ENCODE data around the gene SMAD4.
"Not testable (repeated sequence)": the region's sequence is repeated elsewhere in the genome, so short reads cannot be mapped to it uniquely, and the experiment has no call there.

Gene SMAD4

DNA sequence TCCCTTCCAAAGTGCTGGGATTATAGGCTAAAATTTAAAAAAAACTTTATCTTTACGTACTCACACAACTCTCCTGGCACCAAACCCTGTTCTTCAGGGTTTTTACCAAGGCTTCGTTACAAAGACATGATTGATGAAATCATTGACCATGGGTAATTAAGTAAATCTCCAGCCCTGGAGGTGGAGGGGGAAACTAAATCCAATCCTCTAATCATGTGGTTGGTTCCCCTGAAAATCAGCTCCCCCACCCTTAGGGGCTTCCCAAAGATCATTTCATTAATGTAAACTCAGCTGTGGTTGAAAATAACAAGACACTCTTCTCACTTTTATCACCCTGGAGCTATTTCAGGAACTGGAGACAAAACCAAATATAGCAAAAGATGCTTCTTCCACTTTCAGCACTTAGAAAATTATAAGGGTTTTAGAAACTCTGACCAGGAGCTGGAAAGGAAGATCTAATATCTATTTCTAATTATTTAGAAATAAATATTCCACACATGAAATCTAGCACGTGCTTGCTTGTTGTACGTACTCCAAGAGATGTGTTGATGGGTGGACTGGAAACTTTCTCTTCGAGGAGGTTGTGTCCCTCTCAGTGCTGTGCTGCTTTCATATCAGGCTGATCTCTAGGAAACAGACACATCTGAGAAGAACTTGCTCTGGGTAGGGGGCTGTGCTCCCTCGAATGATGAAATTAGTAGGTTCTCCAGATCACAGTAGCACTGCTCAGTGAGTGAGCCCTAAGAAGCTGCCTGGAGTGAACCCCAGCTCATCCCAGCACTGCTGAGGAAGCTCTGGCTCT lies 67.2 kb downstream of the SMAD4 start:
- Mint-ChIP-seq H3K36me3 (peaks cover 4% of the 10 kb centered on the region), H3K4me1 (no peaks in the 10 kb centered on the region), H3K9me3 (no peaks in the 10 kb centered on the region), H3K4me3 (no peak overlapping the region), H3K27ac (no peak overlapping the region), H3K27me3 (no peaks in the 10 kb centered on the region)
- DNase-seq (ENCODE audit: low spot score in 2 of 2) (no peak), ATAC-seq (ENCODE audit: low read depth) (no peak)

DNA sequence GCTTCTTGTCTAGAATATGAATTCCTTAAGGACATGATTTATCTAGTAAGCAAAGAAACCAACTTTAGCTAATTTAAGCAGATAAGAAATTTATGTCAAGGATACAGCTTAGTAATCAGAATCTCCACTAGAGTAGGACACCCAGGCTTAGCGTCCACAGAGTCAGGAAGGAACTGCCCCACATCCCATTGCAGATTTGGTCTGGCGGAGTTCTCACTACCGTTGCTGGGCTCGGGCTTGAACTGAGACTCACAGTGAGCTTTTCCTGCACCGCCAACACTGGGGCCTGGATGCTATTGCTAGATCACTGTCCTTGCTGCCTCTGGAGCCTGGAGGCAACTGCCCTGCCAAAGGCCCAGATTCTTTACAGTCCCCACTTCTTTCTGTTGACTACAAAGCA lies 68.1 kb downstream of the SMAD4 start:
- H3K4me1 Mint-ChIP-seq = no peaks in the 10 kb centered on the region
- H3K36me3 Mint-ChIP-seq = peaks cover 5% of the 10 kb centered on the region
- no peaks in the 10 kb centered on the region for H3K9me3 Mint-ChIP-seq
- no peak overlapping the region for H3K4me3 Mint-ChIP-seq
- ATAC-seq (ENCODE audit: low read depth) (no peak), DNase-seq (ENCODE audit: low spot score in 2 of 2) (no peak)
- no peak overlapping the region for H3K27ac Mint-ChIP-seq
- H3K27me3 Mint-ChIP-seq = no peaks in the 10 kb centered on the region

DNA sequence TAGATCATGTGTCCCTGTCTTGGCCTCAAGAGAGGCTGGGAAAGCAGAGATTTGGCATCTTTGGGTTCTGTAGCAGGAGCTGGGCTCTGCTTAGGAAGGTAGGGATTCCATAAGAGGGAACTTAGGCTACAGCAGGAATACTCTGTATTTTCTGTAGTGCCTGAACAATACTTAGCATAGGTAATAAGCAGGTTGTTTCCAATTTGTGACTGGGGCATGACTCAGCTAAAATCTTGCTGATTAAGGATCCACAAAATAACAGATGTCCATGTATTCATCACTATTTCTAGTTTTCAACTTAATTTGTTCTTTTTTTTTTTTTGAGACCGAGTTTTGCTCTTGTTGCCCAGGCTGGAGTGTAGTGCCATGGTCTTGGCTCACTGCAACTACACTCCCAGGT lies 68.5 kb downstream of the SMAD4 start:
- Mint-ChIP-seq H3K36me3 (peaks cover 5% of the 10 kb centered on the region), H3K4me3 (no peak overlapping the region), H3K4me1 (no peaks in the 10 kb centered on the region), H3K27me3 (no peaks in the 10 kb centered on the region), H3K9me3 (no peaks in the 10 kb centered on the region), H3K27ac (no peak overlapping the region)
- ATAC-seq (ENCODE audit: low read depth) = no peak
- DNase-seq (ENCODE audit: low spot score in 2 of 2) = no peak

DNA sequence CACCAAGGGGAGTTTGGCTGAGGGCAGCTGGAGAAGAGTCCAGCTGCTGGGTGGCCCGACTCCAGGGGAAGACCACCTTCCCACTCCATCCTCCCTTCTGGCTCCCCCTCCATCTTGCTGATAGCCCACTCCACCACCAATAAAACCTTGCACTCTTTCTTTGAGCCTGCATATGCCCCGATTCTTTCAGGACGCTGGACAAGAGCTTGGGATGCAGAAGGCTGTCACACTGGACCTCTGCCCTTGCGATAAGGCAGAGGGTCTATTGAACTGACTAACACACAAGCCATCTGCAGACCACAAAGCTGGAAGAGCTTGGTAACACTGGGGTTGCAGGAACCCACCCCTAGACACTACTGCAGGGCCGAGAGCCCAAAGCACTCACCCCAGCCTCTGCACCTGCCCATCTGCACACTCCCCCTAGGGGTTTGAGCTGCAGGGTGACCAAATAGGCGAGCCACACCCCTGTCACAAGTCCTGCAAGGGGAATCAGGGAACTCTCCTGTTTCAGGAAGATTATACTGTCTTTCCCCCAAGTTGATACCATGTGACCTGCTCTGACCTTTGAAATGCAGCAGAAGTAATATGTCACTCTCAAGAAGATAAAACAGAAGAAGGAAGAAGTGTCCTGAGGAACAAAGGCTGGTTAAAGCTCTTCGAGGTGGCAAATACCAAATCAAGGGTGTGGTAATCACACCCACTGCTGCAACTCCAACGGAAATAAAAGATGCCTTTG lies 70.5 kb downstream of the SMAD4 start:
- peaks cover 3% of the 10 kb centered on the region for H3K36me3 Mint-ChIP-seq
- no peaks in the 10 kb centered on the region for H3K4me1 Mint-ChIP-seq
- DNase-seq (ENCODE audit: low spot score in 2 of 2) (no peak), ATAC-seq (ENCODE audit: low read depth) (no peak)
- no peak overlapping the region for H3K27ac Mint-ChIP-seq
- H3K4me3 Mint-ChIP-seq = no peak overlapping the region
- no peaks in the 10 kb centered on the region for H3K27me3 Mint-ChIP-seq
- peaks cover 1% of the 10 kb centered on the region for H3K9me3 Mint-ChIP-seq

DNA sequence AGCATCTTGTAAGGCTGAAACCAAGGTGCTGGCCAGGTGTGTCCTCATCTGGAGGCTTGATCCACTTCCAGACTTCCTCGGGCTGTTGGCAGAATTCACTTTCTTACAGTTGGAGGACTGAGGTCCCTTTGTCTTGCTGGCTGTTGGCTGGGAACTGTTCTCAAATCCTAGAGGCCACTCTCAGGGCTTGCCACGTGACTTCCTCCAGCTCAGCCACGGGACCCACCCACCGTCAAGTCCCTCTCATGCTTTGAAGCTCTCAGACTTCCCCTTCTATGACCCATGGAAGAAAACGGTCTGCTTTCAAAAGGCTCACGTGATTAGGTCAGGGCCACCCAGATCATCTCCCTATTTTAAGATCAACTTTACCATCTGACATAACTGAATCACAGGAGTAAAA lies 77.1 kb downstream of the SMAD4 start:
- H3K4me1 Mint-ChIP-seq = peaks cover 7% of the 10 kb centered on the region
- no peak overlapping the region for H3K4me3 Mint-ChIP-seq
- peak; percentile 70 for ATAC-seq (ENCODE audit: low read depth)
- H3K9me3 Mint-ChIP-seq = peaks cover 1% of the 10 kb centered on the region
- DNase-seq (ENCODE audit: low spot score in 2 of 2) = no peak
- peaks cover 1% of the 10 kb centered on the region for H3K36me3 Mint-ChIP-seq
- no peak overlapping the region for H3K27ac Mint-ChIP-seq
- H3K27me3 Mint-ChIP-seq = no peaks in the 10 kb centered on the region

DNA sequence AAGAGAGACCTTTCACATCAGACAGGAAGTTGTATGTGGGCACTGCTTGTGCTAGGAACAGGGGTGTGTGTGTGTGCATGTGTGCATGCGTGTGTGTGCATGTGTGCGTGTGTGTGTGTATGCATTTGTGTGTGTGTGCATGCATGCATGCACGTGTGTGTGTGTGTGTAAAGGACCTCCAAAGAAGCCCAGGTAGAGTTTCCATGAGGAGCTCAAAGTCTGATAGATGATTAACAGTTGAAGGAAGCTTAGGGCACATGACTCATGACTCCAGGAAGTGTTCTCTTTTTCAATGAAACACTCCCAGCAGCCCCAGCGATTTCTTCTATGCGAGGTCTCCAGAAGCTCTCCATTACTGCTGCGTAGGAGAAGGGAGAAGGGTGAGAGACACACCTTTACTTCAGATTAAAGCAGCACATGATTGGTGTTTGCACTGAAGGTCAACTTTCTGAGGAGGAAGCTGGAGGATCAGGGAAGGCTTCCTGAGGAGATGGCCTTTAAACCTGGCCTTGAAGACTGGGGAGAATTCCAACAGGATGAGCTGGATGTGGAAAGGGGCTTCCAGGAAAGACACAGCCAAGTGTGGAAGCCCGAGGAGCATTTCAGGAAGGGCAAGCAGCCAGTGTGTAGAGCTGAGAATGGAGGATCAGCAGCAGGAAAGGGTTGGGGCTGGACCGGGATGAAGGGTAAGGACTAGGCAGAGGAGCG lies 77.7 kb downstream of the SMAD4 start:
- H3K36me3 Mint-ChIP-seq = no peaks in the 10 kb centered on the region
- no peak for DNase-seq (ENCODE audit: low spot score in 2 of 2)
- H3K27ac Mint-ChIP-seq = no peak overlapping the region
- H3K27me3 Mint-ChIP-seq = no peaks in the 10 kb centered on the region
- no peak for ATAC-seq (ENCODE audit: low read depth)
- no peak overlapping the region for H3K4me3 Mint-ChIP-seq
- H3K9me3 Mint-ChIP-seq = peaks cover 1% of the 10 kb centered on the region
- H3K4me1 Mint-ChIP-seq = peaks cover 7% of the 10 kb centered on the region

DNA sequence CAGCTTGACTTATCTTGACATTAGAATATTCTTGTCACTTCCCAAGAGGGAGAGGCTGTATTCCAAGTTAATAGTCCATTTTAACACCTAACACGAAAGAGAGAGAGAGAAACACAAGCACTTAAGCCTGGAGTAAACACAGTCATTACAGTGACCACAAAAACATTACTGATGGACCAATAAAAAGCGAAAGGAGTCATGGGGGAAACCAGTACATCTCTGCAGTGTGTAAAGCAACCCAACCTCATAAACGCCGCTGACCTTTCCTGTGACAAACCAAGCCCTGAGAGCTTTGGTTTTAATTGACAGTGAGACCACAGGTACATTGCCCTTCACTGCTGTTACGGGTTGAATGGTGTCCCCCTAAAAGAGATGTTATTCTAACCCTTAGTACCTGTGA lies 78.3 kb downstream of the SMAD4 start:
- no peak overlapping the region for H3K4me3 Mint-ChIP-seq
- no peaks in the 10 kb centered on the region for H3K36me3 Mint-ChIP-seq
- peaks cover 10% of the 10 kb centered on the region for H3K4me1 Mint-ChIP-seq
- H3K9me3 Mint-ChIP-seq = peaks cover 1% of the 10 kb centered on the region
- DNase-seq (ENCODE audit: low spot score in 2 of 2) = no peak
- H3K27ac Mint-ChIP-seq = no peak overlapping the region
- no peak for ATAC-seq (ENCODE audit: low read depth)
- no peaks in the 10 kb centered on the region for H3K27me3 Mint-ChIP-seq

DNA sequence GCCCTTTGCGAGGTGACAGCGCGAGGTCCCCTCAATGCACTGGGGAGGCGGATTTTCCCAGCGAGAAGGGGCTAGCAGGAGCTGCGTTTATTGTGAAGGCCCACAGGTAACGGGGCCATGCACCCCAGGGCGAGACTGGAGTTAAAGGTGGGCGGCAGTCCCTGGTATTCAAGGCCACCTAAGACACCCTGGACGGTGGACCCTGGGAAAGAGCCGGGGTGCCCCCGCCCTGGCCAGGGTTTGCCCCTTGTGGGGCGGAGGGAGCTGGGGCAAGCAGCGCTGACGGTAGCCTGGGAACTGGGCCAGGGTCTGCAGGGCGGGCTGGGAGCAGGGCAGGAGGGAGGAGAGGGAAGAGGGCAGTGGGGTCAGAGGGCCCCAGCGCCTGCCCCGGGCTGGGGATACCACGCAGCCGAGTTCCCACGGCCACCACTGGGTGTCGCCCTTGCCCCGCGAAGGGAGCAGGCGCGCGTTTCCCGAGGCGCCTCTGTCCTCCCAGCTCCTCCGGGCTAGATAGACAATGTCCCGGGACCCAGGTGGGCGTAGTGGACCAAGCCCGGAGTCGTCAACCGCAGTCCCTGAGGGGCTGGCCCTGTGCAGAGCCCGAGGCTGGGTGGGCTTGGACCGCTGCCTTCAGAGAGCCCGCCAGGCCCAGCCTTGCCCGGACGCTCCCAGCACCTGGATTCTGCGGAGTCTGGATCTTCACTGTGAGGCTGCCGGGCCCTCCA lies 80.2 kb downstream of the SMAD4 start:
- DNase-seq (ENCODE audit: low spot score in 2 of 2) = peak; percentile 71 to 78
- H3K36me3 Mint-ChIP-seq = no peaks in the 10 kb centered on the region
- H3K4me3 Mint-ChIP-seq = no peak overlapping the region
- no peaks in the 10 kb centered on the region for H3K9me3 Mint-ChIP-seq
- peak; percentile 85 for ATAC-seq (ENCODE audit: low read depth)
- no peak overlapping the region for H3K27ac Mint-ChIP-seq
- H3K27me3 Mint-ChIP-seq = no peaks in the 10 kb centered on the region
- H3K4me1 Mint-ChIP-seq = peaks cover 11% of the 10 kb centered on the region

DNA sequence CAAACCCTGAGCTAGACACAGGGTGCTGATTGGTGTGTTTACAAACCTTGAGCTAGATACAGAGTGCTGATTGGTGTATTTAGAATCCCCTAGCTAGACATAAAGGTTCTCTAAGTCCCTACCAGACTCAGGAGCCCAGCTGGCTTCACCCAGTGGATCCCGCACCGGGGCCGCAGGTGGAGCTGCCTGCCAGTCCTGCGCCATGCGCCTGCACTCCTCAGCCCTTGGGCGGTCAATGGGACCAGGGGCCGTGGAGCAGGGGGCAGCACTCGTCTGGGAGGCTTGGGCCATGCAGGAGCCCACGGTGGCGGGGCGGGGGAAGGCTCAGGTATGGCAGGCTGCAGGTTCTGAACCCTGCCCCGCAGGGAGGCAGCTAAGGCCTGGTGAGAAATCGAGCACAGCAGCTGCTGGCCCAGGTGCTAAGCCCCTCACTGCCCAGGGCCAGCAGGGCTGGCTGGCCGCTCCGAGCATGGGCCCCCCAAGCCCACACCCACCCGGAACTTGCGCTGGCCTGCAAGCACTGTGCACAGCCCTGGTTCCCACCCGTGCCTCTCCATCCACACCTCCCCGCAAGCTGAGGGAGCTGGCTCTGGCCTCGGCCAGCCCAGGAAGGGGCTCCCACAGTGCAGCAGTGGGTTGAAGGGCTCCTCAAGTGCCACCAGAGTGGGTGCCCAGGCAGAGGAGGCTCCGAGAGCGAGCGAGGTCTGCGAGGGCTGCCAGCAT lies 81.8 kb downstream of the SMAD4 start:
- peaks cover 11% of the 10 kb centered on the region for H3K4me1 Mint-ChIP-seq
- ATAC-seq (ENCODE audit: low read depth); H3K9me3 Mint-ChIP-seq; DNase-seq (ENCODE audit: low spot score in 2 of 2); H3K4me3 Mint-ChIP-seq; H3K36me3 Mint-ChIP-seq; H3K27ac Mint-ChIP-seq; H3K27me3 Mint-ChIP-seq: not testable (repeated sequence)

DNA sequence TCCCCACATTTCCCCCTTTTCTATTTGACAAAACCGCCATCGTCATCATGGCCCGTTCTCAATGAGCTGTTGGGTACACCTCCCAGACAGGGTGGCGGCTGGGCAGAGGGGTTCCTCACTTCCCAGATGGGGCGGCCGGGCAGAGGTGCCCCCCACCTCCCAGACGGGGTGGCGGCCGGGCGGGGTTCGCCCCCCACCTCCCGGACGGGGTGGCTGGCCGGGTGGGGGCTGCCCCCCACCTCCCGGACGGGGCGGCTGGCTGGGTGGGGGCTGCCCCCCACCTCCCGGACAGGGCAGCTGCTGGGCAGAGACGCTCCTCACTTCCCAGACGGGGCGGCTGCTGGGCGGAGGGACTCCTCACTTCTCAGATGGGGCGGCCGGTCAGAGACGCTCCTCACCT lies 87.0 kb downstream of the SMAD4 start:
- not testable (repeated sequence) for H3K9me3 Mint-ChIP-seq, H3K4me3 Mint-ChIP-seq

DNA sequence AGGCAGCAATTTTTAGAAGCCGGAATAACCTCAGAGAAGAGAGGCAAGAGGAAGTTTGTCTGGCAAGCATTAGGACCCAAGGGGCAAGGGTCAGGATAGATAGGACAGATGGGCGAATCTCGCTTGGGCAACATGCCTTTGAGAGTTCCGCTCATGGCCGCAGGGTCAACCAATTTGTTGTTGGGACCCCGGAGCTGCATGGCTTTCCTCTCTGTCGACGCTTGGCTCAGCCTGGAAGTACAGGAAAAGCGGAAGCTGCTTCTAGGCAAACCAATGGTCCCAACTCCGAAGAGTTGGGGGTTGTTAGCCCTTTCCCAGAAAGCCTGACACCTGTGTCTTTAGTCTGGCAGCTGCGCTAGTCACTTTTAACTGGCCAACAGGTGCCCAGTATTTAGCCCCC lies 89.5 kb downstream of the SMAD4 start:
- not testable (repeated sequence) for DNase-seq (ENCODE audit: low spot score in 2 of 2); H3K36me3 Mint-ChIP-seq; H3K4me3 Mint-ChIP-seq; H3K9me3 Mint-ChIP-seq; H3K4me1 Mint-ChIP-seq; ATAC-seq (ENCODE audit: low read depth); H3K27ac Mint-ChIP-seq; H3K27me3 Mint-ChIP-seq

More for the DNA sequence above, 87.0 kb downstream of the SMAD4 start:
- DNase-seq (ENCODE audit: low spot score in 2 of 2); H3K36me3 Mint-ChIP-seq; H3K27ac Mint-ChIP-seq; ATAC-seq (ENCODE audit: low read depth); H3K27me3 Mint-ChIP-seq; H3K4me1 Mint-ChIP-seq: not testable (repeated sequence)

DNA sequence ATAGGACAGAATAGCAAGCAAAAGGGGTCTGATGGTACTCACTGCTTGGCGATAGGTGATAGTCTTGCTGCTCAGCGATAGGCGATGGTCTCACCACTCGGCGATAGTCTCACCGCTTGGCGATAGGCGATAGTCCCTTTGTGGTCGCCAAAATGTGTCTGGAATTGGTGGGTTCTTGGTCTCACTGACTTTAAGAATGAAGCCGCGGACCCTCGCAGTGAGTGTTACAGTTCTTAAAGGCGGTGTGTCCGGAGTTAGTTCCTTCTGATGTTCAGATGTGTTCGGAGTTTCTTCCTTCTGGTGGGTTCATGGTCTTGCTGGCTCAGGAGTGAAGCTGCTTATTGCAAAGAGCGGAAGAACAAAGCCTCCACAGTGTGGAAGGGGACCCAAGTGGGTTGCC lies 90.0 kb downstream of the SMAD4 start:
- ATAC-seq (ENCODE audit: low read depth); H3K27me3 Mint-ChIP-seq; H3K4me3 Mint-ChIP-seq; DNase-seq (ENCODE audit: low spot score in 2 of 2); H3K9me3 Mint-ChIP-seq; H3K36me3 Mint-ChIP-seq; H3K4me1 Mint-ChIP-seq; H3K27ac Mint-ChIP-seq: not testable (repeated sequence)

DNA sequence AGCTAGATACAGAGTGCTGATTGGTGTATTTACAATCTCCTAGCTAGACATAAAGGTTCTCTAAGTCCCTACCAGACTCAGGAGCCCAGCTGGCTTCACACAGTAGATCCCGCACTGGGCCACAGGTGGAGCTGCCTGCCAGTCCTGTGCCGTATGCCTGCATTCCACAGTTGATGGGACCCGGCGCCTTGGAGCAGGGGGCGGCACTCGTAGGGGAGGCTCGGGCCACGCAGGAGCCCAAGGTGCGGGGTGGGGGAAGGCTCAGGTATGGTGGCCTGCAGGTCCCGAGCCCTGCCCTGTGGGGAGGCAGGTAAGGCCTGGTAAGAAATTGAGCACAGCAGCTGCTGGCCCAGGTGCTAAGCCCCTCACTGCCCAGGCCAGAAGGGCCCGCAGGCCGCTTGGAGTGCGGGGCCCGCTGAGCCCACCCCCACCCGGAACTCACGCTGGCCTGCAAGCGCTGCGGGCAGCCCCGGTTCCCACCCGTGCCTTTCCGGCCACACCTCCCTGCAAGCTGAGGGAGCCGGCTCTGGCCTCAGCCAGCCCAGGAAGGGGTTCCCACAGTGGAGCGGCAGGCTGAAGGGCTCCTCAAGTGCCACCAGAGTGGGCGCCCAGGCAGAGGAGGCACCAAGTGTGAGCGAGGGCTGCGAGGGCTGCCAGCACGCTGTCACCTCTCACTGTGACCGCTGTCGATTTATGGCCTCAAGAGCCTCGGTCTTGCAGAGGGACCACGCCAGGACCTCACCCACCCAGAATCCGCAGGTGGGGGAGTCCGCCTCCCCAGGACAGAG lies 91.0 kb downstream of the SMAD4 start:
- no peak overlapping the region for H3K4me3 Mint-ChIP-seq
- no peaks in the 10 kb centered on the region for H3K9me3 Mint-ChIP-seq
- ATAC-seq (ENCODE audit: low read depth) (no peak), DNase-seq (ENCODE audit: low spot score in 2 of 2) (no peak)
- H3K4me1 Mint-ChIP-seq = no peaks in the 10 kb centered on the region
- no peak overlapping the region for H3K27ac Mint-ChIP-seq
- no peaks in the 10 kb centered on the region for H3K36me3 Mint-ChIP-seq
- H3K27me3 Mint-ChIP-seq = peaks cover 2% of the 10 kb centered on the region
